GM19452 (cell line): Measurements from ENCODE around the gene VSIG1.

Experiments
- ATAC-seq: cut with Tn5 transposase; IDR thresholded peaks from one replicate; pipeline ENCODE4 v1.9.1; 2021; ENCODE audit not compliant: unreplicated experiment

The VSIG1 gene

GRCh38 chrX:108044554-108045256, at the start of gene VSIG1:
TSS of gene VSIG1 (plus strand) at chrX:108045065. CDS start at chrX:108045131, 66 bp downstream.
- ATAC-seq, result no peak

GRCh38 chrX:107996124-107996523, 48.7 kb upstream of the VSIG1 start:
- ATAC-seq, result no peak

- no peak for ATAC-seq
Observed at GRCh38 chrX:108000751-108001150, 44.1 kb upstream of the VSIG1 start.

GRCh38 chrX:108001218-108001814, 43.5 kb upstream of the VSIG1 start:
- no peak for ATAC-seq

- ATAC-seq, result no peak
Observed at GRCh38 chrX:108018656-108019381, 26.0 kb upstream of the VSIG1 start.

- ATAC-seq, result no peak
Observed at GRCh38 chrX:108019382-108019875, 25.4 kb upstream of the VSIG1 start.

GRCh38 chrX:108020631-108021030, 24.2 kb upstream of the VSIG1 start:
- ATAC-seq, result no peak

GRCh38 chrX:108022491-108023089, 22.3 kb upstream of the VSIG1 start:
- ATAC-seq, result no peak

- ATAC-seq, result no peak
Observed at GRCh38 chrX:108025376-108025775, 19.5 kb upstream of the VSIG1 start.

GRCh38 chrX:108025954-108026600, 18.8 kb upstream of the VSIG1 start:
- ATAC-seq, result no peak

GRCh38 chrX:108028854-108029253, 16.0 kb upstream of the VSIG1 start:
- ATAC-seq, result no peak

GRCh38 chrX:108029928-108030711, 14.7 kb upstream of the VSIG1 start:
- no peak for ATAC-seq

GRCh38 chrX:108032944-108033343, 11.9 kb upstream of the VSIG1 start:
- ATAC-seq, result no peak

GRCh38 chrX:108033890-108034289, 11.0 kb upstream of the VSIG1 start:
- no peak for ATAC-seq

- no peak for ATAC-seq
Observed at GRCh38 chrX:108034725-108035124, 10.1 kb upstream of the VSIG1 start.

- no peak for ATAC-seq
Observed at GRCh38 chrX:108036298-108036973, 8.4 kb upstream of the VSIG1 start.

- ATAC-seq, result no peak
Observed at GRCh38 chrX:108049649-108050048, 4.8 kb downstream of the VSIG1 start.

- ATAC-seq, result no peak
Observed at GRCh38 chrX:108053218-108053617, 8.4 kb downstream of the VSIG1 start.

GRCh38 chrX:108055546-108055945, 10.7 kb downstream of the VSIG1 start:
- no peak for ATAC-seq

GRCh38 chrX:108059801-108060200, 14.9 kb downstream of the VSIG1 start:
- ATAC-seq, result no peak
